Karpas-422 (cell line): ENCODE data around the gene GAS2. TPM values are rescaled to one million over a fixed set of nuclear protein-coding genes. Genes with fewer than 3 reads are reported as not detected.

Experiments
- DNase-seq: peaks from one replicate; pipeline ENCODE4 v3.0.0-alpha.2; 2015
- H2AFZ ChIP-seq: fragments of 200-600 bp; sonication (generic); 2 replicates; pipeline ENCODE4 v1.6.1; 2014; ENCODE audit warnings: antibody characterized with exemption, low read length, mixed read lengths
- H3K27ac ChIP-seq: fragments of 200-600 bp; sonication (generic); 2 replicates; pipeline ENCODE4 v1.5.1; 2014; ENCODE audit warnings: mild to moderate bottlenecking, low read length, moderate library complexity
- H3K27me3 ChIP-seq: fragments of 200-600 bp; sonication (generic); 2 replicates; pipeline ENCODE4 v1.6.1; 2014; ENCODE audit warnings: low read length, mixed read lengths
- H3K36me3 ChIP-seq: fragments of 200-600 bp; sonication (generic); 2 replicates; pipeline ENCODE4 v1.6.1; 2014; ENCODE audit warnings: low read length, mixed read lengths; ENCODE audit not compliant: insufficient read depth
- H3K4me1 ChIP-seq: fragments of 200-600 bp; sonication (generic); 2 replicates; pipeline ENCODE4 v1.6.1; 2014; ENCODE audit warnings: mild to moderate bottlenecking, low read length, mixed read lengths
- H3K4me2 ChIP-seq: fragments of 200-600 bp; sonication (generic); 2 replicates; pipeline ENCODE4 v1.6.1; 2014; ENCODE audit warnings: low read length, low read depth, mild to moderate bottlenecking; ENCODE audit not compliant: poor library complexity, severe bottlenecking
- H3K4me3 ChIP-seq: fragments of 200-600 bp; sonication (generic); 2 replicates; pipeline ENCODE4 v1.5.1; 2014; ENCODE audit warnings: mild to moderate bottlenecking, antibody characterized with exemption, low read length, mixed read lengths
- H3K79me2 ChIP-seq: fragments of 200-600 bp; sonication (generic); 2 replicates; pipeline ENCODE4 v1.6.1; 2014; ENCODE audit warnings: mild to moderate bottlenecking, low read length, mixed read lengths
- H3K9ac ChIP-seq: fragments of 200-600 bp; sonication (generic); 2 replicates; pipeline ENCODE4 v1.6.0; 2014; ENCODE audit warnings: low read length
- H3K9me2 ChIP-seq: fragments of 200-600 bp; sonication (generic), shearing (Covaris generic); replicated peaks from 2 replicates; pipeline ENCODE4 v1.6.0; 2014; ENCODE audit warnings: mild to moderate bottlenecking, low read length, moderate library complexity; ENCODE audit not compliant: insufficient read depth
- H3K9me3 ChIP-seq: fragments of 300-700, 200-600 bp; sonication (generic); 2 replicates; pipeline ENCODE4 v1.6.1; 2014; ENCODE audit warnings: low read length, mixed read lengths
- H4K20me1 ChIP-seq: fragments of 200-600 bp; sonication (generic); 2 replicates; pipeline ENCODE4 v1.6.1; 2014; ENCODE audit warnings: mild to moderate bottlenecking, antibody characterized with exemption, low read length, low read depth; ENCODE audit not compliant: insufficient read depth
- total RNA-seq: library from RNA; depleted of rRNA; stranded (reverse); fragments of >200 nt; shearing (Covaris generic); gene quantifications from 2 replicates; pipeline ENCODE4 v1.2.3, GENCODE V29; 2014; ENCODE audit warnings: low replicate concordance

Gene GAS2
- total RNA-seq, 1 experiment from 2014 or later, result 0.86 TPM

GRCh38 chr11:22808571-22809197 lies 142.3 kb downstream of the GAS2 start:
- Histone ChIP-seq H3K27ac (no peak overlapping the region), H3K27me3 (no peaks in the 10 kb centered on the region), H4K20me1 (no peaks in the 10 kb centered on the region), H3K9ac (no peak overlapping the region), H3K4me2 (no peak overlapping the region), H3K79me2 (no peaks in the 10 kb centered on the region), H2AFZ (no peak overlapping the region), H3K9me2 (peaks cover 4% of the 10 kb centered on the region; the same call in 1 of the 2 replicates), H3K36me3 (no peaks in the 10 kb centered on the region), H3K4me1 (no peaks in the 10 kb centered on the region), H3K4me3 (no peak overlapping the region), H3K9me3 (peaks cover 6% of the 10 kb centered on the region; the same call in 1 of the 2 replicates)
- DNase-seq, result no peak

GRCh38 chr11:22809893-22810292 lies 143.5 kb downstream of the GAS2 start:
- peaks cover 6% of the 10 kb centered on the region; the same call in 1 of the 2 replicates for H3K9me3 ChIP-seq
- H3K4me1 ChIP-seq, result no peaks in the 10 kb centered on the region
- no peak for DNase-seq
- no peak overlapping the region for H3K9ac ChIP-seq
- no peak overlapping the region for H3K4me2 ChIP-seq
- no peak overlapping the region for H3K4me3 ChIP-seq
- peaks cover 4% of the 10 kb centered on the region; the same call in 1 of the 2 replicates for H3K9me2 ChIP-seq
- no peaks in the 10 kb centered on the region for H3K27me3 ChIP-seq
- no peaks in the 10 kb centered on the region for H3K36me3 ChIP-seq
- no peak overlapping the region for H2AFZ ChIP-seq
- H3K27ac ChIP-seq, result no peak overlapping the region
- H3K79me2 ChIP-seq, result no peaks in the 10 kb centered on the region
- H4K20me1 ChIP-seq, result no peaks in the 10 kb centered on the region

- Histone ChIP-seq H3K27ac (no peak overlapping the region), H3K36me3 (no peaks in the 10 kb centered on the region), H3K4me3 (no peak overlapping the region), H3K4me1 (no peaks in the 10 kb centered on the region), H3K9me2 (no peaks in the 10 kb centered on the region), H2AFZ (no peak overlapping the region), H3K9ac (no peak overlapping the region), H3K79me2 (no peaks in the 10 kb centered on the region), H3K4me2 (no peak overlapping the region), H3K9me3 (no peaks in the 10 kb centered on the region), H3K27me3 (no peaks in the 10 kb centered on the region), H4K20me1 (no peaks in the 10 kb centered on the region)
- no peak for DNase-seq
These were observed 155.8 kb downstream of the GAS2 start for GRCh38 chr11:22822203-22822602.

- Histone ChIP-seq H4K20me1 (no peaks in the 10 kb centered on the region), H3K9ac (no peak overlapping the region), H2AFZ (no peak overlapping the region), H3K79me2 (no peaks in the 10 kb centered on the region), H3K4me3 (no peak overlapping the region), H3K9me2 (no peaks in the 10 kb centered on the region), H3K4me1 (no peaks in the 10 kb centered on the region), H3K9me3 (peaks cover 8% of the 10 kb centered on the region; the same call in 1 of the 2 replicates), H3K4me2 (no peak overlapping the region), H3K27ac (no peak overlapping the region), H3K36me3 (no peaks in the 10 kb centered on the region), H3K27me3 (no peaks in the 10 kb centered on the region)
- no peak for DNase-seq
These were observed 162.0 kb downstream of the GAS2 start for GRCh38 chr11:22828373-22828772.

- Histone ChIP-seq H3K27me3 (no peaks in the 10 kb centered on the region), H3K4me2 (no peak within 1 kb of the TSS), H3K27ac (no peak within 1 kb of the TSS), H4K20me1 (no peaks in the 10 kb centered on the region), H3K36me3 (no peaks in the 10 kb centered on the region), H3K4me1 (no peaks in the 10 kb centered on the region), H3K79me2 (no peaks in the 10 kb centered on the region), H2AFZ (no peak within 1 kb of the TSS), H3K9ac (no peak within 1 kb of the TSS), H3K9me3 (peaks cover 8% of the 10 kb centered on the region; the same call in 1 of the 2 replicates), H3K4me3 (no peak within 1 kb of the TSS), H3K9me2 (no peaks in the 10 kb centered on the region)
- DNase-seq, result no peak
These were observed 163.0 kb downstream of the GAS2 start, which contains the start of gene SVIP for GRCh38 chr11:22829231-22830081. TSS of gene SVIP (minus strand) at chr11:22829801. CDS start at chr11:22829748, 53 bp downstream.

- Histone ChIP-seq H3K36me3 (no peaks in the 10 kb centered on the region), H3K4me1 (no peaks in the 10 kb centered on the region), H3K9me2 (no peaks in the 10 kb centered on the region), H4K20me1 (no peaks in the 10 kb centered on the region), H2AFZ (no peak overlapping the region), H3K9me3 (peaks cover 8% of the 10 kb centered on the region; the same call in 1 of the 2 replicates), H3K4me3 (no peak overlapping the region), H3K9ac (no peak overlapping the region), H3K79me2 (no peaks in the 10 kb centered on the region), H3K27me3 (no peaks in the 10 kb centered on the region), H3K4me2 (no peak overlapping the region), H3K27ac (no peak overlapping the region)
- DNase-seq, result no peak
These were observed 163.6 kb downstream of the GAS2 start for GRCh38 chr11:22830082-22830414.

GRCh38 chr11:22832315-22833015 lies 166.1 kb downstream of the GAS2 start:
- Histone ChIP-seq H3K27ac (no peak overlapping the region), H3K9ac (no peak overlapping the region), H3K27me3 (no peaks in the 10 kb centered on the region), H3K4me2 (no peak overlapping the region), H3K9me3 (peaks cover 8% of the 10 kb centered on the region; the same call in 1 of the 2 replicates), H2AFZ (no peak overlapping the region), H4K20me1 (no peaks in the 10 kb centered on the region), H3K4me3 (no peak overlapping the region), H3K4me1 (no peaks in the 10 kb centered on the region), H3K9me2 (no peaks in the 10 kb centered on the region), H3K36me3 (no peaks in the 10 kb centered on the region), H3K79me2 (no peaks in the 10 kb centered on the region)
- no peak for DNase-seq

GRCh38 chr11:22846726-22847125 lies 180.3 kb downstream of the GAS2 start:
- no peak for DNase-seq
- Histone ChIP-seq H3K27me3 (no peaks in the 10 kb centered on the region), H3K36me3 (no peaks in the 10 kb centered on the region), H2AFZ (no peak overlapping the region), H3K9me3 (peaks cover 4% of the 10 kb centered on the region), H3K4me1 (no peaks in the 10 kb centered on the region), H3K4me3 (no peak overlapping the region), H4K20me1 (no peaks in the 10 kb centered on the region), H3K9me2 (no peaks in the 10 kb centered on the region), H3K9ac (no peak overlapping the region), H3K79me2 (no peaks in the 10 kb centered on the region), H3K27ac (no peak overlapping the region), H3K4me2 (no peak overlapping the region)
